ENCODE results near the gene FOXN1. TPM values are rescaled to one million over a fixed set of nuclear protein-coding genes. Genes with fewer than 3 reads are reported as not detected.

Gene FOXN1
- total and polyA plus RNA-seq, 4 donors = not detected

DNA sequence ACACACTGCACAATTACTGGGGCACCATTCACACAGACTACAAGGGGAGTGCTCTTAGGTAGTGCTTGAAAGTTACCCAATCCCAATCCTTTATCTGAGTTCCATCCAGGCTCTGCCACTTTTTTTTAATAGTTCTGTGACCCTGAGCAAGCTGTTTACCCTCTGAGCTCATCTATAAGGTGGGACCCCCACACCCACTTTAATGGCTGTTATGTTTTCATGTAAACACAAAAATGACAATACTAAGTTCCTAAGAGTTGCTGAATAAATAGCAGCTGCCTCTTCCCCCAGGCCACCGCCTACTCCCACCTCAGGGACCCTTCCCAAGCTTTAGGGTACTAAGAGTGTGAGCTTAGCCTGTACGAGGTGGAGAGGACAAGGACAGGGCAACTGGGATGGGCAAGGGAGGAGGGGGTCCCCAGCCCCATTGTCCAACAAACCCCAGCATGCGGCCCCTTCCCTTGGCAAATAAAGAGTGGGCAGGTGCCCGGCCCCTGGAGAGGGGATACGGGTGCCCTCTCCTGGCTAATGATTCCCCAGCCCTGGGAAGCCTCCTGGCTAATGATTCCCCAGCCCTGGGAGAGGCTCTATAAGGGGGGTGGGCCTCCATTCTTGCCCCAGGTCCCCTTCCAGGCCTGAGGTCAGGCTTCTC, 18.1 kb upstream of the FOXN1 start:
- H3K4me3 ChIP-seq (ENCODE audit: low read depth in 1 of 3, low read length in 3 of 3) = no peak overlapping the region
- no peaks in the 10 kb centered on the region for H3K27me3 ChIP-seq (ENCODE audit: control insufficient read depth in 4 of 4, insufficient read depth in 4 of 4, low read length in 3 of 4)
- 37% methylated on average over 5 of the region's 5 CpGs for WGBS
- DNase-seq (ENCODE audit: low spot score) = peak; percentile 51
- no peaks in the 10 kb centered on the region for H3K36me3 ChIP-seq (ENCODE audit: control insufficient read depth in 4 of 4, insufficient read depth in 3 of 4, low read depth in 1 of 4, low read length in 3 of 4)
- H3K9me3 ChIP-seq (ENCODE audit: control insufficient read depth in 4 of 4, low read length in 3 of 4) = no peaks in the 10 kb centered on the region
- no peak overlapping the region for H3K9ac ChIP-seq (ENCODE audit: low read depth in 1 of 2, low read length in 2 of 2)
- peaks cover 14 to 25% (median 22%) of the 10 kb centered on the region in 4 donors for H3K4me1 ChIP-seq (ENCODE audit: control insufficient read depth in 4 of 4, insufficient read depth in 4 of 4, low read length in 3 of 4)
- TF ChIP-seq, protein P1, sequence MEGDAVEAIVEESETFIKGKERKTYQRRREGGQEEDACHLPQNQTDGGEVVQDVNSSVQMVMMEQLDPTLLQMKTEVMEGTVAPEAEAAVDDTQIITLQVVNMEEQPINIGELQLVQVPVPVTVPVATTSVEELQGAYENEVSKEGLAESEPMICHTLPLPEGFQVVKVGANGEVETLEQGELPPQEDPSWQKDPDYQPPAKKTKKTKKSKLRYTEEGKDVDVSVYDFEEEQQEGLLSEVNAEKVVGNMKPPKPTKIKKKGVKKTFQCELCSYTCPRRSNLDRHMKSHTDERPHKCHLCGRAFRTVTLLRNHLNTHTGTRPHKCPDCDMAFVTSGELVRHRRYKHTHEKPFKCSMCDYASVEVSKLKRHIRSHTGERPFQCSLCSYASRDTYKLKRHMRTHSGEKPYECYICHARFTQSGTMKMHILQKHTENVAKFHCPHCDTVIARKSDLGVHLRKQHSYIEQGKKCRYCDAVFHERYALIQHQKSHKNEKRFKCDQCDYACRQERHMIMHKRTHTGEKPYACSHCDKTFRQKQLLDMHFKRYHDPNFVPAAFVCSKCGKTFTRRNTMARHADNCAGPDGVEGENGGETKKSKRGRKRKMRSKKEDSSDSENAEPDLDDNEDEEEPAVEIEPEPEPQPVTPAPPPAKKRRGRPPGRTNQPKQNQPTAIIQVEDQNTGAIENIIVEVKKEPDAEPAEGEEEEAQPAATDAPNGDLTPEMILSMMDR (IDR thresholded peaks at IDR 0.05; ENCODE audit: low read depth, low read length, missing input control) = peak; percentile 7
- TF ChIP-seq, protein P2, sequence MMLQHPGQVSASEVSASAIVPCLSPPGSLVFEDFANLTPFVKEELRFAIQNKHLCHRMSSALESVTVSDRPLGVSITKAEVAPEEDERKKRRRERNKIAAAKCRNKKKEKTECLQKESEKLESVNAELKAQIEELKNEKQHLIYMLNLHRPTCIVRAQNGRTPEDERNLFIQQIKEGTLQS (IDR thresholded peaks at IDR 0.05) = no peak
- TF ChIP-seq RAD21 (IDR thresholded peaks at IDR 0.05) = peak in 1 of 2 donors; percentile 27
- no peak overlapping the region for H3K27ac ChIP-seq (ENCODE audit: low read depth in 1 of 2, low read length in 2 of 2)

DNA sequence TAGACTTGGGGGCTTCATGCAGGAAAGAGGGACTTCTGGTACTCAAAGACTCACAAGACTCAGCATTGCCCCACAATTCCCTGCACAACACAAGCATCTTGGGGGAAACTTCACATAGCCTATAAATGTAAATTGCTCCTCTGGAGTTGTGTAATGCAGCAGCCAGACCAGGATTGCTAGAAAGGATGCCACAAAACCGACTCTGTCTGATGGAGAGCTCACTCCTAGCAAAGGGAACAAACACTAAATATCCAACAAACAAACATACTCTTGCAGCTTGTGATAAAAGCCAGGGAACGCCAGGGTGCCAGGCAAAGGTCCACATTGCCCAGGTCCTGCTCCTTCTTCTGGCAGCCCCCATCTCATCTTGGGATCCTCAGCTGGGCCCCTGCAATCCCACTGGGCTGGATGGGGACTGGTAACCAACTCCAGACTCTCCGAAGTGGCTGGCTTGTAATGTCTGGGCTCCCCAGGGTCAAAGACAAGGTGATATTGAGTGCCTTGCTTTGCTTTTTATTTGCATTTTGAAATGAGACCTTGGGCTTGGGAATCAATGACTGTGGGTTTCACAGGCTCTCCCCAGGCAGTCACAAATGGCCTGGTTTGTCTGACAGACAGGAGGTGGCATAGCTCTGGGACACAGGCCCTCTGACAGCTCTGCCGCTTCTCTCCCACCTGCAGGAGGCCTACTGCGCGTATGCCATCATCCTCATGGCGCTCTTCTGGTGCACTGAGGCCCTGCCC, 17.4 kb upstream of the FOXN1 start:
- H3K9me3 ChIP-seq (ENCODE audit: control insufficient read depth in 4 of 4, low read length in 3 of 4) = no peaks in the 10 kb centered on the region
- no peak for DNase-seq (ENCODE audit: low spot score)
- WGBS = 63% methylated on average over 7 of the region's 7 CpGs

GRCh38 chr17:28491286-28491685, 14.9 kb upstream of the FOXN1 start:
- H3K4me1 ChIP-seq (ENCODE audit: control insufficient read depth in 4 of 4, insufficient read depth in 4 of 4, low read length in 3 of 4) = peaks cover 14 to 25% (median 22%) of the 10 kb centered on the region in 4 donors
- H3K4me3 ChIP-seq (ENCODE audit: low read depth in 1 of 3, low read length in 3 of 3) = no peak overlapping the region
- no peaks in the 10 kb centered on the region for H3K36me3 ChIP-seq (ENCODE audit: control insufficient read depth in 4 of 4, insufficient read depth in 3 of 4, low read depth in 1 of 4, low read length in 3 of 4)
- H3K27ac ChIP-seq (ENCODE audit: low read depth in 1 of 2, low read length in 2 of 2) = no peak overlapping the region
- TF ChIP-seq RXRA (IDR thresholded peaks at IDR 0.05) = no peak
- TF ChIP-seq HNF4G (IDR thresholded peaks at IDR 0.05) = no peak
- no peak for TF ChIP-seq RAD21 (IDR thresholded peaks at IDR 0.05)
- TF ChIP-seq, protein P1 (IDR thresholded peaks at IDR 0.05; ENCODE audit: low read depth, low read length, missing input control) = no peak
- no peak for TF ChIP-seq YY1 (IDR thresholded peaks at IDR 0.05)
- 93% methylated on average over 11 of the region's 11 CpGs for WGBS
- H3K9ac ChIP-seq (ENCODE audit: low read depth in 1 of 2, low read length in 2 of 2) = no peak overlapping the region
- H3K9me3 ChIP-seq (ENCODE audit: control insufficient read depth in 4 of 4, low read length in 3 of 4) = no peaks in the 10 kb centered on the region
- DNase-seq (ENCODE audit: low spot score) = no peak
- no peaks in the 10 kb centered on the region for H3K27me3 ChIP-seq (ENCODE audit: control insufficient read depth in 4 of 4, insufficient read depth in 4 of 4, low read length in 3 of 4)

More for the DNA sequence above, 17.4 kb upstream of the FOXN1 start:
- Histone ChIP-seq H3K4me1 (ENCODE audit: control insufficient read depth in 4 of 4, insufficient read depth in 4 of 4, low read length in 3 of 4) (peaks cover 14 to 25% (median 22%) of the 10 kb centered on the region in 4 donors), H3K36me3 (ENCODE audit: control insufficient read depth in 4 of 4, insufficient read depth in 3 of 4, low read depth in 1 of 4, low read length in 3 of 4) (no peaks in the 10 kb centered on the region), H3K27me3 (ENCODE audit: control insufficient read depth in 4 of 4, insufficient read depth in 4 of 4, low read length in 3 of 4) (no peaks in the 10 kb centered on the region), H3K4me3 (ENCODE audit: low read depth in 1 of 3, low read length in 3 of 3) (no peak overlapping the region), H3K9ac (ENCODE audit: low read depth in 1 of 2, low read length in 2 of 2) (no peak overlapping the region), H3K27ac (ENCODE audit: low read depth in 1 of 2, low read length in 2 of 2) (no peak overlapping the region)
- peak in 1 of 2 donors; percentile 4 for TF ChIP-seq HNF4A (conservative IDR thresholded peaks at IDR 0.05)
- no peak for TF ChIP-seq YY1 (IDR thresholded peaks at IDR 0.05)
